Lower leg skin (tissue), 3 donors: ENCODE data around the gene ZNF32.

Source experiments
- CTCF ChIP-seq, 3 donors: fragments of 450-650 bp; IDR thresholded peaks; one replicate each; pipeline ENCODE4 v1.5.1; 2016; ENCODE audit warnings: antibody characterized with exemption in 3 of 3, mild to moderate bottlenecking in 3 of 3, moderate library complexity in 2 of 3
- POLR2A ChIP-seq, 2 donors: fragments of 450-650 bp; IDR thresholded peaks; one replicate each; pipeline ENCODE4 v1.6.1; 2016 to 2017; ENCODE audit warnings: antibody characterized with exemption in 2 of 2, mild to moderate bottlenecking in 1 of 2, moderate library complexity in 1 of 2

GRCh38 chr10:43687373-43687772 lies 38.7 kb upstream of the ZNF32 start:
- TF ChIP-seq CTCF (IDR thresholded peaks at IDR 0.05) (no peak), POLR2A (IDR thresholded peaks at IDR 0.05) (no peak)
